ENCODE data around the gene GGA2. TPM values are rescaled to one million over a fixed set of nuclear protein-coding genes. Genes with fewer than 3 reads are reported as not detected.

GGA2 gene
- total and polyA plus RNA-seq, 2 donors (not counting 1 experiment from before 2014, with no cell fraction given) = 19.5 to 29.6 TPM

DNA sequence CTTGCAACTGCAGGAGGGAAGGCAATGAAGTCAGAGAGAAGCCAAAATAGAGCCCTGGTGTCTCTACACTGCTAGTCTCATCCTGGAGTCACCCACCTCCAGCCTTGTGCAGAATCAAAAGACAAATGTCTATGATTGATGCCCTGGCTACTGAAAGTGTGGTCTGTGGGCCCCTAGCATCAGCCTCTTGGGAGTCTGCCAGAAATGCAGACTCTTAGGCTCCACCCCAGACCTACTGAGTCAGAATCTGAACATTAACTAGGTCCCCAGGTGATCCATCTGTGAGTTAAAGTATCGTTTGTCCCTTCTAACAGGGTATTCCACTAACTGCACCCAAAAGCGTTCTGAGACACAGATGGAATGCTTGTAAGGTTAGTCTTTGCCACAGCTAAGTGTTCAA is 25.6 kb upstream of the GGA2 start:
- H3K4me2 ChIP-seq (ENCODE audit: extremely low read depth, insufficient read depth, low read length) = no peak overlapping the region
- H3K9ac ChIP-seq (ENCODE audit: insufficient read depth, low read length) = no peak overlapping the region
- TF ChIP-seq EZH2 (IDR thresholded peaks at IDR 0.05; ENCODE audit: low read length, missing control alignments) = no peak
- TF ChIP-seq, protein P1, sequence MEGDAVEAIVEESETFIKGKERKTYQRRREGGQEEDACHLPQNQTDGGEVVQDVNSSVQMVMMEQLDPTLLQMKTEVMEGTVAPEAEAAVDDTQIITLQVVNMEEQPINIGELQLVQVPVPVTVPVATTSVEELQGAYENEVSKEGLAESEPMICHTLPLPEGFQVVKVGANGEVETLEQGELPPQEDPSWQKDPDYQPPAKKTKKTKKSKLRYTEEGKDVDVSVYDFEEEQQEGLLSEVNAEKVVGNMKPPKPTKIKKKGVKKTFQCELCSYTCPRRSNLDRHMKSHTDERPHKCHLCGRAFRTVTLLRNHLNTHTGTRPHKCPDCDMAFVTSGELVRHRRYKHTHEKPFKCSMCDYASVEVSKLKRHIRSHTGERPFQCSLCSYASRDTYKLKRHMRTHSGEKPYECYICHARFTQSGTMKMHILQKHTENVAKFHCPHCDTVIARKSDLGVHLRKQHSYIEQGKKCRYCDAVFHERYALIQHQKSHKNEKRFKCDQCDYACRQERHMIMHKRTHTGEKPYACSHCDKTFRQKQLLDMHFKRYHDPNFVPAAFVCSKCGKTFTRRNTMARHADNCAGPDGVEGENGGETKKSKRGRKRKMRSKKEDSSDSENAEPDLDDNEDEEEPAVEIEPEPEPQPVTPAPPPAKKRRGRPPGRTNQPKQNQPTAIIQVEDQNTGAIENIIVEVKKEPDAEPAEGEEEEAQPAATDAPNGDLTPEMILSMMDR (conservative IDR thresholded peaks at IDR 0.05 in 1 of 2, IDR thresholded peaks at IDR 0.05 in 1 of 2; ENCODE audit: low read depth in 1 of 2, low read length in 2 of 2) = no peak
- H3K36me3 ChIP-seq (ENCODE audit: control insufficient read depth, insufficient read depth, low read length) = peaks cover 8% of the 10 kb centered on the region
- no peaks in the 10 kb centered on the region for H3K79me2 ChIP-seq (ENCODE audit: control insufficient read depth, insufficient read depth, low read length)
- no peaks in the 10 kb centered on the region for H4K20me1 ChIP-seq (ENCODE audit: control insufficient read depth, extremely low read depth, insufficient read depth, low read length)
- peak in 1 of 2 donors; percentile 46 for DNase-seq (ENCODE audit: low read depth in 2 of 2)
- H3K9me3 ChIP-seq (ENCODE audit: control insufficient read depth, insufficient read depth, low read depth, low read length) = no peaks in the 10 kb centered on the region
- H3K27me3 ChIP-seq (ENCODE audit: control insufficient read depth, insufficient read depth, low read length) = no peaks in the 10 kb centered on the region
- H3K4me1 ChIP-seq (ENCODE audit: control insufficient read depth, extremely low read depth, insufficient read depth, low read length) = no peaks in the 10 kb centered on the region
- H3K27ac ChIP-seq (ENCODE audit: insufficient read depth, low read length) = no peak overlapping the region
- no peak overlapping the region for H2AFZ ChIP-seq (ENCODE audit: low read length)
- no peak overlapping the region for H3K4me3 ChIP-seq (replicated peaks in 1 of 4; ENCODE audit: control extremely low read depth in 1 of 4, insufficient read depth in 1 of 4, low read depth in 3 of 4, low read length in 4 of 4)

DNA sequence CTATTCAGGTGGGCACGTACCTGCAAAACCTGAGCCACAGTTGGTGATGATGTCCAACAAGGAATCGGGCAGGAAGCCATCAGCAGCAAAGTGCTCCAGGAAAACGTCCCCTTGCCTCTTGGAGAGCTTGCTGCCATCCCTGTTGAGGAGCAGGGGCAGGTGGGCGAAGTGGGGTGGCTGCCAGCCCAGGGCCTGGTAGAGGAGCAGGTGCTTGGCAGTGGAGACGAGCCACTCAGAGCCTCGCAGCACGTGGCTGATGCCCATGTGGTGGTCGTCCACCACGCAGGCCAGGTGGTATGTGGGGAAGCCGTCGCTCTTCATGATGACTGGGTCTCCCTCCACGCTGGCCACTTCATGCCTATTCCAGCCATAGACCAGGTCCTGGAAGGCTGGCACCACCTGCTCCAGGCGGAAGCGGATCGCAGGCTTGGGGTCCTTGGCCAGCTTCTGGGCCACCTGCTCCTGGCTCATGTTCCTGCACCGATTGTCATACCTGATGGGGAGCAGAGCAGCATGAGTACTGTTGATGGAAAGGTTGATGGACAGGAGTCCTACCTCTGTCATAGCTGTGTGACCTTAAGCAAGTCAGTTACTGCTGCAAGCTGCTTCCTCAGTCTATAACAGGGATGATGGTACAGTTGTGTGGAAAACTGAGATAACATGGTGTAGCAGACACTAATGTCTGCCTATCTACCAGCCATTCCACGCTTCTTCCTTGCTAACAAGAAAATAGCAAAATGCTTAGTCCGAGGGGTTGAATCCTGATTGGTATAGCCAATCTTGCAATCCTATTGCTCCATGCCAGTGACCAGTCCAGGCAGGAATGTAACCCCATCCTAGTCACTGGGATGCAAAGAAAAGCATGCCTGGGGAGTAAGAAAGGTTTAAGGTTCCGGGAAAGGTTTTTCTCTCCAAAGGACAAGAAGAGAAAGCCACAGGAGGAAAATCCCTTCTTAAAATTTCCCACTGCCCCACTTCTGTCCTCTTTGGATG is 24.9 kb upstream of the GGA2 start:
- Histone ChIP-seq H3K4me2 (ENCODE audit: extremely low read depth, insufficient read depth, low read length) (no peak overlapping the region), H3K4me3 (replicated peaks in 1 of 4; ENCODE audit: control extremely low read depth in 1 of 4, insufficient read depth in 1 of 4, low read depth in 3 of 4, low read length in 4 of 4) (no peak overlapping the region), H4K20me1 (ENCODE audit: control insufficient read depth, extremely low read depth, insufficient read depth, low read length) (no peaks in the 10 kb centered on the region), H2AFZ (ENCODE audit: low read length) (no peak overlapping the region), H3K4me1 (ENCODE audit: control insufficient read depth, extremely low read depth, insufficient read depth, low read length) (no peaks in the 10 kb centered on the region), H3K36me3 (ENCODE audit: control insufficient read depth, insufficient read depth, low read length) (peaks cover 8% of the 10 kb centered on the region), H3K27ac (ENCODE audit: insufficient read depth, low read length) (no peak overlapping the region), H3K9ac (ENCODE audit: insufficient read depth, low read length) (no peak overlapping the region), H3K27me3 (ENCODE audit: control insufficient read depth, insufficient read depth, low read length) (no peaks in the 10 kb centered on the region), H3K9me3 (ENCODE audit: control insufficient read depth, insufficient read depth, low read depth, low read length) (no peaks in the 10 kb centered on the region), H3K79me2 (ENCODE audit: control insufficient read depth, insufficient read depth, low read length) (no peaks in the 10 kb centered on the region)
- TF ChIP-seq, protein P1 (conservative IDR thresholded peaks at IDR 0.05 in 1 of 2, IDR thresholded peaks at IDR 0.05 in 1 of 2; ENCODE audit: low read depth in 1 of 2, low read length in 2 of 2) = no peak
- no peak for TF ChIP-seq EZH2 (IDR thresholded peaks at IDR 0.05; ENCODE audit: low read length, missing control alignments)
- peak in 1 of 2 donors; percentile 23 for DNase-seq (ENCODE audit: low read depth in 2 of 2)

DNA sequence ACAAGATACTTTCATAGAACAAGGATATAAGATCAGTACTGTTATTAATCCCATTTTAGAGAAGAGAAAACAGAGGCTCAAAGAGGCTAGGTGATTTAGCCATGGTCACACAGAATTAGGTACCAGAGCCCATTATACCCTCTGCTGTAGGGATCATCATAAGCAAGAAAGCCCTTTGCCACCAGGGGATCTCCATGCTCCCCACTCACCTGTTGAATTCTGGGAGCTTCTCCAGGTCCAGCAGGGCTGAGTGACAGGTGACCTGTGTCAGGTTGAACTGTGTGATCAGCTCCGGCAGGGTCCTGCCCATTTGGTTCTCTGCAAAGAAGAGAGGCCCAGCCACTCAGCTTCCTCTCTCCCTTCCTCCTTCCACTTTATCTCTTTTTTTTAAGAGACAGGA is 22.2 kb upstream of the GGA2 start:
- H3K9me3 ChIP-seq (ENCODE audit: control insufficient read depth, insufficient read depth, low read depth, low read length) = no peaks in the 10 kb centered on the region
- no peak overlapping the region for H2AFZ ChIP-seq (ENCODE audit: low read length)
- H3K9ac ChIP-seq (ENCODE audit: insufficient read depth, low read length) = no peak overlapping the region
- no peak for DNase-seq (ENCODE audit: low read depth in 2 of 2)
- H3K79me2 ChIP-seq (ENCODE audit: control insufficient read depth, insufficient read depth, low read length) = no peaks in the 10 kb centered on the region
- H3K27me3 ChIP-seq (ENCODE audit: control insufficient read depth, insufficient read depth, low read length) = no peaks in the 10 kb centered on the region
- no peaks in the 10 kb centered on the region for H3K4me1 ChIP-seq (ENCODE audit: control insufficient read depth, extremely low read depth, insufficient read depth, low read length)
- H3K4me3 ChIP-seq (replicated peaks in 1 of 4; ENCODE audit: control extremely low read depth in 1 of 4, insufficient read depth in 1 of 4, low read depth in 3 of 4, low read length in 4 of 4) = no peak overlapping the region
- H4K20me1 ChIP-seq (ENCODE audit: control insufficient read depth, extremely low read depth, insufficient read depth, low read length) = no peaks in the 10 kb centered on the region
- H3K36me3 ChIP-seq (ENCODE audit: control insufficient read depth, insufficient read depth, low read length) = peaks cover 10% of the 10 kb centered on the region
- TF ChIP-seq, protein P1 (conservative IDR thresholded peaks at IDR 0.05 in 1 of 2, IDR thresholded peaks at IDR 0.05 in 1 of 2; ENCODE audit: low read depth in 1 of 2, low read length in 2 of 2) = no peak
- TF ChIP-seq EZH2 (IDR thresholded peaks at IDR 0.05; ENCODE audit: low read length, missing control alignments) = no peak
- no peak overlapping the region for H3K27ac ChIP-seq (ENCODE audit: insufficient read depth, low read length)
- H3K4me2 ChIP-seq (ENCODE audit: extremely low read depth, insufficient read depth, low read length) = no peak overlapping the region
